GM21737 (cell line): ENCODE measurements around the gene ARHGAP32.

ENCODE experiments used
- ATAC-seq: cut with Tn5 transposase; IDR thresholded peaks from one replicate; pipeline ENCODE4 v1.9.1; 2021; ENCODE audit warnings: mild to moderate bottlenecking, moderate library complexity; ENCODE audit not compliant: unreplicated experiment

The ARHGAP32 gene

GRCh38 chr11:128917144-128917724, 274.9 kb downstream of the ARHGAP32 start:
- ATAC-seq, result no peak

GRCh38 chr11:128916681-128917080, 275.4 kb downstream of the ARHGAP32 start:
- ATAC-seq, result no peak

GRCh38 chr11:128916037-128916572, 276.0 kb downstream of the ARHGAP32 start:
- no peak for ATAC-seq

GRCh38 chr11:128915149-128915521, 277.0 kb downstream of the ARHGAP32 start:
- ATAC-seq, result no peak
